Measurements from ENCODE around the gene TFDP1.
A peak's percentile ranks its signal among the peaks of the same experiment; 100 is the strongest.

The TFDP1 gene

DNA sequence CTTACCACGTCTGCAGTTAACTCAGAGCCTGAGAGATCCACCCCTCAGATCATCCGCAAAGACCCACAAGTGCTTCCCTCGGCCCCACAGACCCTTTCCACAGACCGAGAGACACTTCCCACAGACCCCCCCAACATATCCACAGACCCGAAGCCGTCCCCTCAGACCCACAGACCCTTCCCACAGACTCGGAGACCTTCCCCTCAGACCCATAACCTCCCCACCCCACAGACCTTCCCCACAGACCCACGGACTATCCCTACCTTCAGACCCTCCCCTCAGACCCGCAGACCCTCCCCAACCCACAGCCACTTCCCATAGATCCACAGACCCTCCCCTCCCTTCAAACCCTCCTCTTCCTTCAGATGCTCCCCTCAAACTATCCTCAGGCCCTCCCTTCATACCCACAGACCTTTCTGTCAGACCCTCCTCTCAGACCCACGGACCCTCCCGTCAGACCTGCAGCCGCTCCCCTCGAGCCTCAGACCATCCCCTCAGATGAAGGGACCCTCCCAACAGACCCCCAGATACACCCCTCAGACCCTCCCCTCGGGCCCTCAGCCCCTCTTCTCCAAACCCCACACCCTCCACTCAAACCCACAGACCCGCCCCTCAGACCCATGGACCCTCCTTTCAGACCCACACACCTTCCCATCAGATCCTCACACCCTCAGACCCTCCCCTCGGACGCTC lies 20.1 kb upstream of the TFDP1 start:
- no peak overlapping the region for H3K4me3 ChIP-seq (ENCODE audit: low read depth, low read length)

DNA sequence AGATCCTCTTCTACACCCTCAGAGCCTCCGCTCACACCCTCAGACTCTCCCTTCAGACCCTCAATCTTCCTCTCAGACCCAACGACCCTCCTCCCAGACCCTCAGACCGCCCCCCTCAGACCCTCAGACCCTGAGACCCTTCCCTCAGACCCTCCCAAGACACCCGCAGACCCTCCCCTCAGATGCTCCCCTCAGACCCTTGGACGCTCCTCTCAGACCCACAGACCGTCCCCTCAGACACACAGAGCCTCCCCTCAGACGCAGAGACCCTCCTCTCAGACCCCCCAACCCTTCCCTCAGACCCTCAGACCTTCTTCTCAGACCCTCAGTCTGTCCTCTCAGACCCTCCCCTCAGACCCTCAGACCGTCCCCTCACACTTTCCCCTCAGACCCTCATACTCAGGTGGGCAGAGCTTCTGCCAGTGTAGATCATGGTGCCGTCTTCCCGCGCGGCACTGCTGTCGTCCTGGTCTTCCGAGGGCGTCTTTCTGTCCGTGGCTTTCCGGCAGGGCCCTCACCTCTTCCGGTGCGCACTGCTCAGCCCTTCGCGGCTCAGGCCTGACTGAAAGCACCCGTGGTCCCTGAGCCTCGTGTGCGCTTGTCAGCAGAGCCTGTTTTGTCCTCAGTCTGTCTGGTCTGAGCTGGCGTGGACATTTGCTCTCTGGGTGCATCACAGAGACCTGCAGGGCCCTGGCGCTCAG lies 18.9 kb upstream of the TFDP1 start:
- no peak overlapping the region for H3K4me3 ChIP-seq (ENCODE audit: low read depth, low read length)

- H3K4me3 ChIP-seq (ENCODE audit: low read depth, low read length) = no peak overlapping the region
Measured at GRCh38 chr13:113566227-113566561, 18.4 kb upstream of the TFDP1 start.

DNA sequence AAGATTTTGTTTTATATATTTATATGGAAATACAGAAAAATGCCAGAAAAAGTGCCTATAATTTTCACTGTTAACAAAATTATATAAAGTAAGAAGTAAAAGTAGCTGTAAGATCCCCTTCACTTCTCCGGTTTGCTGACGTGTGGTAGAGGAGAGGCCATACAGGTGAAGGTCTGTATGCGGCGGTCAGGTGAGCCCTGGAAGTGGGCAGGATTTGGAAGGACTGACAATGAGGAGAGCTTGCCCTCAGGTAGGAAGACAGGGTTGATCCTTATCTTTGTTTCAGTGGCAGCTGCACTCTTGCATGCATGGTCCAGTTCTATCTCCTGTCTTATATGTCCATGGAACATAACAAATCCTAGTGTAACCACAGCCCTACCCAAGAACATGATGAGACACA lies 16.9 kb upstream of the TFDP1 start:
- no peak overlapping the region for H3K4me3 ChIP-seq (ENCODE audit: low read depth, low read length)

DNA sequence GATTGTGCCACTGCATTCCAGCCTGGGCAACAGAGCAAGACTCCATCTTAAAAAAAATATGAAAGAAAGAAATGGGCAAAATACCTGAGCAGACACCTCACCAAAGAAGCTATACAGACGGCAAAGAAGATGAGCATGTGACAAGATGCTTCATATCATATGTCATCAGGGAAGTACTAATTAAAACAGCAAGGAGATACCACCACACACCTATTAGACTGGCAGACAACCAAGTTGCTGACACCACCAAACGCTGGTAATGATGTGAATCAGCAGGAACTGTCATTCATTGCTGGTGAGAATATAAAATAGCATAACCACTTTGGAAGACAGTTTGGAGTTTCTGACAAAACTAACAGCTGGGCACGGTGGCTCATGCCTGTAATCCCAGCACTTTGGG lies 11.5 kb upstream of the TFDP1 start:
- H3K4me3 ChIP-seq (ENCODE audit: low read depth, low read length) = no peak overlapping the region

DNA sequence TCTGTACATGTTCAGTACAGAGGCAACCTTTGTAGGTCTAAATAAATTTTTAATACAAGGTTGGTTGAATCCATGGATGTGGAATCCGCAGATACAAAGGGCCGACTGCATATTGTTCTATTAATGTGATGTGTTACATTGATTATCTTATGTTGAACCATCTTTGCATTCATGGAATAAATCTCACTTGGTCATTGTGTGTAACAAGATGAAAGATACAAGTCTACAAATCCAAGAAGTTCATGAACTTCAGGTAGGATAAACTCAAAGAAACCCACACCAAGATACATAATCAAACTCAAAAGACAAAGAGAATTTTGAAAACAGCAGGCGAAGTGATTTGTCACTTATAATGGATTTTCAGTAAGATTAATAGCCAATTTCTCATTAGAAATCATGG lies 8.0 kb upstream of the TFDP1 start:
- no peak overlapping the region for H3K4me3 ChIP-seq (ENCODE audit: low read depth, low read length)

GRCh38 chr13:113577881-113578435 lies 6.6 kb upstream of the TFDP1 start:
- H3K4me3 ChIP-seq (ENCODE audit: low read depth, low read length) = no peak overlapping the region

DNA sequence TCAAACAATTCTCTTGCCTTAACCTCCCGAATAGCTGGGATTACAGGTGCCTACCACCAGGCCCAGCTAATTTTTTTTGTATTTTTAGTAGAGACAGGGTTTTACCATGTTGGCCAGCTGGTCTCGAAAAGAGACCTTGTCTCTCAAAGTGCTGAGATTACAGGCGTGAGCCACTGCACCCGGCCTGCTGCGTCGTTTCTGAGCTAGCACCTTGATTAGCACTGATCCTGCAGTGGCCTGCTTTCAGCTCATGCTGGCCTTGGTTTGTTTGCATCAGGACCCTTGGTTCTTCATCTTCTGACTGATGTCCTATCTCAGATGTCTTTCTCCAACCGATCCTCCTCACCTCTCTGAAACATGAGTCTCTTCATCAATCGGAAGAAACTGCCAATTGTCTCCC lies 4.9 kb upstream of the TFDP1 start:
- no peak overlapping the region for H3K4me3 ChIP-seq (ENCODE audit: low read depth, low read length)

DNA sequence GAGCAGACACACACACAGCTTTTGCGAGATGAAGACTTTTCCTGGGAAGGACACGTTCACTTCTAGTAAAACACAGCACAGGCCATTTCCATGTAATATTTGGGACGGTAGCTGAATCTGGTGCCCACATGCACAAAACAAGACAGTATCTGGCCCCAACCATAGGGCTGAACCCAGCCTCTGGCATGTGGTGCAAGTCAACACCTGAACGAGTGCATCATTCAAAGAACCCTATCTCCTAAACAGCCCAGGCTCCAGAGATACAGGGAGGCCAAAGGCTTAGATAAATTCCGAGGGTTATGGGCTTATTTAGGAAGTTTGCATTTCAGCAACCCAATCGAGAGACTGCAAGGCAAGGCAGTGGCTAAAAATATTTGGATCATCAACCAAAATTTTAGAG lies 2.7 kb upstream of the TFDP1 start:
- H3K4me3 ChIP-seq (ENCODE audit: low read depth, low read length) = no peak overlapping the region

DNA sequence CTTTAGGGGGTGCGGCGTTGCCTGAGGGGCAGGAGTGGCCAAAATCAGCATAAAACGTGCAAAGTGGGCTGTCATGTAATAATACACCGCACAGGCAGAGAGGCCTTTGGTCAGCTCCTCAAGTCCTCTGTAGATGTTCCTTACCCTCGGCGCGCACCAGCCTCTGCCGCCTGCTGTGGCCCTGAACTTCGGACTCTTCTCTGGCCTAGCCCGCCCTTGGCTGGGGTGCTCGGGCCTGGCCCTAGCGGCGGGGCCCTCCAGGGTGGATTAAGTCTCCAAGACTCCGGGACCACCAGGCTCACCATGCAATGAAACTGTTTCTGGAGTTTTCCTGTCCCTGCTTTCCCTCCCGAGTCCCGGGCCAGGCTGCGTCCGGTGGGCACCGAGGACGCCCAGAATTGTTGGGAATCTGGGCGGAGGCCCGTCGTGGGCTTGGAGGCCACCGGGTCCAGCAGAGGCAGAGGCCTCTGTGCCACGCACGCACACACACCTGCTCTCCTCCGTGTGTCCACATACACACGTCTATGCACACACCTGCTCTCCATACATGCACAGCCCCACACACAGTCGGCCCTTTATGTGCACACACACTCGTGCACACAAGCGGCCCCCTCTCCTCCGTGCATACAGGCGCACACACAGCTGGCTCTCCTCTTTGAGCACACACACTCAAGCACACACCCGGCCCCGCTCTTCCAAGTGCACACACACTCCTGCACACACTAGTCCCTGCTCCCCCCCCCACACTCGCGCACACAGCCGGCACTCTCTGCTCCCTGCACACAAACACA lies 1.5 kb upstream of the TFDP1 start:
- no peak overlapping the region for H3K4me3 ChIP-seq (ENCODE audit: low read depth, low read length)

GRCh38 chr13:113584870-113585671 lies 518 bp downstream of the TFDP1 start:
- H3K4me3 ChIP-seq (ENCODE audit: low read depth, low read length) = peak overlapping the region; percentile 65

DNA sequence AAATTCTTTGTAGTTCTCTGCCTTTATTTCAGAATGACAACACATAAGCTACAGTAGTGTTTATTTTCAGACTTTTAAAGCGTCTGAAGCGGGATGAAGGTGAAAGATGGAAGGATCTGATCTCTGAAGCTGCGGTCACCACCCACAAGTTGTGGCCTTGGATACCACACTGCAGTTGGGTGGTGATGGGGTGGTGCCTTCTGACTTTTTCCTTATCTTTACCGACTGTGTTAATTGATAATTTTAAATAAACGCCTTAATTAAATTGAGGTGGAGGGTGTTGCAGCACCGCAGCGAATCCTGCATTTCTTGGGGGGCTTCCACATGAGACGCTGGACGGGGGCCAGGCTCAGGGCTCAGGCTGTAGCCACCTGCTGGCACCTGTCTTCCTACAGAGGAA lies 1.3 kb downstream of the TFDP1 start:
- H3K4me3 ChIP-seq (ENCODE audit: low read depth, low read length) = peak overlapping the region; percentile 65

DNA sequence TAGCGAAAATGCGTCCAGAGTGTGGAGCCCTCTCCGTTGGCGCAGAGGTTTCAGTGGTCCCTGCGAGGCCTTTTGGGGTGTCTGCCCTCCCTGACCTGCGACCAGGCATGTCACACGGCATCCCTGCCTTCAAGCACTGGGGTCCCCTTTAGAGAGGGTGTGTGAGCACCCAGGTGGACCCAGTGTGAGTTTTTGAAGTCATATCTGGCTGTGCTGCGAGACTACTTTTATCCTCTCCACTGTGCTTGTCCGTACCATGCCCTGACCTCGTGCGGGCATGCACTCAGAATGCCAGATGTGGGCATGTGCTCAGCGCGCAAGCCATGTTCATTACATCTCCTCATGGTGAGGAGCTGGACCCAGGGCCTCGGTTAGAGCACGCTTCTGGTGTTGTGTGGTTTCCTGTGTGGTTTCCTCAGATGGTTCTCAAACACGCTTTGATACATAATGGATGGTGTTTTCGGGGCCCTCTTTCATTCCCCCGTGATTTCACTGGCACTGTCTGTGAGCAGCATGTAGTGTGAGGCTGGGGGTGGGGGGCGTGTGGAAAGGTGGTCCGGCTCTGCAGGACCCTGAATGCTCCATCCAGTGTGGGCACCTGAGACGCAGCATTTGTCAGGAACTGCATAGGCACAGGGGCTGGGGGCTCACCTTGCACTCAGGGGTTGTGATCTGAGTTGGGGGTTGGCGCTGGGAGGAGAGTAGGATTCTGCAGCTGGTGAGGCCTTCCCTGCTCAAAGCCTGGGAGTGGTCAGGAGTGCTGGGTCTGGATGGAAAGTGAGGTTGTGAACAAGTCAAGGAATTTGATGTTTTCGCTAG lies 2.3 kb downstream of the TFDP1 start:
- H3K4me3 ChIP-seq (ENCODE audit: low read depth, low read length) = no peak overlapping the region

GRCh38 chr13:113588394-113589111 lies 4.0 kb downstream of the TFDP1 start:
- no peak overlapping the region for H3K4me3 ChIP-seq (ENCODE audit: low read depth, low read length)

DNA sequence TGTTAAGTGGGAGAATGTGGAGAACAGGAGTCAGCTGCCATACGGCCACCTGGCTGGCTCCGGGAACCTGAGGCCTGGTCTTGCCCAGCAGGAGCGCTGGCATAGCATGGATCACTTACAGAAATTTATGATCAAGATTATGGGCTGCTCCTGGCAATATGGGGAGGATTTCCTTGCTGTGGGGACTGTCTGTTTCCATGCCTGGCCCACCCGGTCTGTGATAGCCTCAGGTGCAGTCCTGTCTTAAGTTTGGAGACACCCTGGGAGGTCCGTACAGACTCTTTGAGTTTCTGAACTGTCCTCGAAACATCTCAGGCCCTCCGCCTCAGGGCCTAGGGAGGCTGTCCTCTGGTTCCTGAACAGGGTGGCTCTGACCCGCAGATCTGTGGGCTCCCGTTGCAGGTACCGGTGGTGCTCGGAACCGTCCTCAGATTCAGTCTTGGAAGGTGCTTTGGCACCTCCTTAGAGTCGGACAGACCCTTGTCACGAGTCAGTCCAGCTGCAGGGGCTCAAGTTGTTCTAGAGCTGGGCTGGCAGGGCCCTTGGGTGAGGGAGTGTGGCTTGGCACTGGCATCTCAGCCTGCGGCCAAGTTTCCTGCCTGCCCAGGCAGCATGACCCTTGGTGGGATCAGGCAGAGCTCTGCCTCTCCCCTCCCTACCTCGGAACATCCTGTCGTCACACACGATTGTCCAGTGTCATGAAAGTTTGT lies 4.9 kb downstream of the TFDP1 start:
- no peak overlapping the region for H3K4me3 ChIP-seq (ENCODE audit: low read depth, low read length)

GRCh38 chr13:113589961-113590339 lies 5.4 kb downstream of the TFDP1 start:
- H3K4me3 ChIP-seq (ENCODE audit: low read depth, low read length) = no peak overlapping the region

DNA sequence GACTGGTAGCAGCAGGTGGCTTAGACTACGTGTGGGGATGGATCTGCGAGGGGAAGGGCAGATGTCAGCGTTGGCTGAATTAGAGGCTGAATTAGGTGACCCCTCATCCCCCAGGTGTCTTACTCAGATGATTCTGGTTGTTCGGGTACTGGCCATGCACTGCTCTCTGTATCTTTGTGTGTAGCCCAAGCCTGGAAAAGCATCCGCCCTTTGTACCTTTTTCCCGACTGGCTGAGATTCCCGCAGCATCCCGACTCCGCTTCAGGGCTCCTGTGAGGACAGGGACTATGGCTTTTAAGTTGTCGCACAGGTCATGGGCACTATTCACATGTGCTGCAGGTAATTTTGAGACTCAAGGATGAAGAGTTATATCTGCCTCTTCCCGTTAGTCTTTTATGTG lies 7.2 kb downstream of the TFDP1 start:
- no peak overlapping the region for H3K4me3 ChIP-seq (ENCODE audit: low read depth, low read length)

GRCh38 chr13:113592571-113592970 lies 8.0 kb downstream of the TFDP1 start:
- H3K4me3 ChIP-seq (ENCODE audit: low read depth, low read length) = no peak overlapping the region

Data from iPS-11a (cell line).